NB4 (cell line): ENCODE results near the gene FXYD4.

Source experiments
- DNase-seq: peaks from one replicate; pipeline ENCODE4 v3.0.0; 2010; ENCODE audit warnings: low read depth
- H3K4me3 ChIP-seq: one replicate; pipeline ENCODE4 v1.5.1; 2011; ENCODE audit warnings: mild to moderate bottlenecking, low read depth, low read length, moderate library complexity
- MYC ChIP-seq: IDR thresholded peaks from 2 replicates; pipeline ENCODE4 v1.6.1; 2011; ENCODE audit warnings: low read depth, low read length
- POLR2A ChIP-seq: IDR thresholded peaks from 2 replicates; pipeline ENCODE4 v1.6.1; 2011; ENCODE audit warnings: mild to moderate bottlenecking; ENCODE audit not compliant: insufficient read length; ENCODE audit errors: extremely low read depth
- TF ChIP-seq, protein P1 (sequence below): IDR thresholded peaks from one replicate; pipeline ENCODE4 v1.5.1; 2012; ENCODE audit warnings: low read depth, low read length
- TF ChIP-seq, protein P2 (sequence below): IDR thresholded peaks from 2 replicates; pipeline ENCODE4 v1.6.1; 2011; ENCODE audit warnings: low read depth, low read length

FXYD4 gene

DNA sequence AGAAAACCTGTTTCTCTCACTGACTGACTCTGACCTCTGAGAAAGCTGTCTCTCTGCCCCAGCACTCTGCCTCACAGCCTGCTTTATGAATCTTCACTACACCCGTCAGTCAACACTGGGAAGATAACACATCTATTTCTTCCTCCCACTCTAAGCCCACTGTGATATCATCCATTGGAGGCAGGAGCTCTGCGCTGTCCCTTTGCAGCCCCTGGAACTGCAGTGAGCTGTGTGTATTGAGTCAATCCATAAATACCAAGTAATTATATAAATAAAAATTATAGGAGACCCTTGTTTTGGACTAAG, 17.2 kb upstream of the FXYD4 start:
- no peak for DNase-seq
- TF ChIP-seq POLR2A (no peak), MYC (no peak)
- TF ChIP-seq, protein P1, sequence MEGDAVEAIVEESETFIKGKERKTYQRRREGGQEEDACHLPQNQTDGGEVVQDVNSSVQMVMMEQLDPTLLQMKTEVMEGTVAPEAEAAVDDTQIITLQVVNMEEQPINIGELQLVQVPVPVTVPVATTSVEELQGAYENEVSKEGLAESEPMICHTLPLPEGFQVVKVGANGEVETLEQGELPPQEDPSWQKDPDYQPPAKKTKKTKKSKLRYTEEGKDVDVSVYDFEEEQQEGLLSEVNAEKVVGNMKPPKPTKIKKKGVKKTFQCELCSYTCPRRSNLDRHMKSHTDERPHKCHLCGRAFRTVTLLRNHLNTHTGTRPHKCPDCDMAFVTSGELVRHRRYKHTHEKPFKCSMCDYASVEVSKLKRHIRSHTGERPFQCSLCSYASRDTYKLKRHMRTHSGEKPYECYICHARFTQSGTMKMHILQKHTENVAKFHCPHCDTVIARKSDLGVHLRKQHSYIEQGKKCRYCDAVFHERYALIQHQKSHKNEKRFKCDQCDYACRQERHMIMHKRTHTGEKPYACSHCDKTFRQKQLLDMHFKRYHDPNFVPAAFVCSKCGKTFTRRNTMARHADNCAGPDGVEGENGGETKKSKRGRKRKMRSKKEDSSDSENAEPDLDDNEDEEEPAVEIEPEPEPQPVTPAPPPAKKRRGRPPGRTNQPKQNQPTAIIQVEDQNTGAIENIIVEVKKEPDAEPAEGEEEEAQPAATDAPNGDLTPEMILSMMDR: no peak
- no peak overlapping the region for H3K4me3 ChIP-seq

DNA sequence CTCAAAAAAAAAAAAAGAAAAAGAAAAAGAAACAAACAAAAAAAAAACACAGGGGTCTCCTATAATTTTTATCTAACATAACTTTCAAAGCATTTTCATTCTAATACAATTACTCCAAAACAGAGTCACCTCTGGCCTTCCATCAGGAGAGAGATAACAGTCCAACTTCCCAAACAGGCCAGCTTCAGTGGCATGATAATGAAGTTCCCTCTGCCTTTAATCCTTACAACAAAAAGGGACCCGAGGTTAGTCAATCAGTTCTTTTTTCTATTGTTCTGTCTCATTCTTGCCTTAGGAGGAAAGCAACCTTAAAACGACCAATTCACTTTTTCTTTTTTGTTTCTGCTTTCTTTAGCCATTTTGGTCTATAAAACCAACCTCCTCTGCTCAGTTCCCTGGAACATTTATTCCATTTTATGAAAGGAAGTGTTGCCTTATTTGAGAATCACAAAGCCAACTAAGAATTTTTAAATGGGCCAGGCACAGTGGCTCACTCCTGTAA, 16.5 kb upstream of the FXYD4 start:
- no peak for DNase-seq
- TF ChIP-seq, protein P2, sequence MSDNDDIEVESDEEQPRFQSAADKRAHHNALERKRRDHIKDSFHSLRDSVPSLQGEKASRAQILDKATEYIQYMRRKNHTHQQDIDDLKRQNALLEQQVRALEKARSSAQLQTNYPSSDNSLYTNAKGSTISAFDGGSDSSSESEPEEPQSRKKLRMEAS: no peak
- TF ChIP-seq MYC (no peak), POLR2A (no peak)
- TF ChIP-seq, protein P1: no peak
- no peak overlapping the region for H3K4me3 ChIP-seq

DNA sequence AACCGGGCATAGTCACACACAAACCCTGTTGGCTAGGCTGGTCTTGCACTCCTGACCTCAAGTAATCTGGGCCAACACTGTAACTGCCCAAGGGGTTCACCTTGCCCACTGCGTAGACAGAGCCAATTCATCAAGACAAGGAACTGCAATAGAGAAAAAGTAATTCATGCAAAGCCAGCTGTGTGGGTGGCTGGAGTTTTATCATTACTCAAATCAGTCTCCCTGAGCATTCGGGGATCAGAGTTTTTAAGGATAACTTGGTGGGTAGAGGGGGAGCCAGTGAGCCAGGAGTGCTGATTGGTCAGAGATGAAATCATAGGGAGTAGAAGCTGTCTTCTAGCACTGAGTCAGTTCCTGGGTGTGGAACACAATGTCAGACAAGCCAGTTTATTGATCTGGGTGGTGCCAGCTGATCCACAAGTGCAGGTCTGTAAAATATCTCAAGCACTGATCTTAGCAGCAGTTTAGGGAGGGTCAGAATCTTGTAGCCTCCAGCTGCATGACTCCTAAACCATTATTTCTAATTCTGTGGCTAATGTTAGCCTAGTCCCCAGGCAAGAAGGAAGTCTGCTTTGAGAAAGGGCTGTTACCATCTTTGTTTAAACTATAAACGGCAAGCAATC, 15.6 kb upstream of the FXYD4 start:
- no peak overlapping the region for H3K4me3 ChIP-seq
- TF ChIP-seq, protein P1: no peak
- peak; percentile 59 for DNase-seq

DNA sequence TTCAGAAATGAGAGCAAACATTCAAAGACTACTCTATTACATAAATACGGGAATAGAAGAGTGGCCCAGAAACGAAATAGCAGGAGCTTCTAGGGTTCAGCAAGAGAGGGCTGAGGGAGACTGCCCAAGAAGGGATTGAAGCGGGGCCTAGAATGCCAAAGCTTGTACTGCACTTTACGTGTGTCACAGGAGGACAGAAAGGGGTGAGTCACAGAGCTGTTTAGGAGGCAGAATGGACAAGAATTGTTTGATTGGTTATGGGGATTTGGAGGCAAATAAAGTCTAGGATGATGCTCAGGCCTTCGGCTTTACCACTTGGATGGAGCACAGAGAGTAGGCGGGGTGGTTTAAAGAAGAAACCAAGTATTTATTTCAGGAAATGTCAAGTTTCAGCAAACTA, 11.3 kb upstream of the FXYD4 start:
- H3K4me3 ChIP-seq: no peak overlapping the region
- no peak for TF ChIP-seq POLR2A
- TF ChIP-seq, protein P2: no peak
- TF ChIP-seq, protein P1: no peak
- no peak for TF ChIP-seq MYC
- no peak for DNase-seq

DNA sequence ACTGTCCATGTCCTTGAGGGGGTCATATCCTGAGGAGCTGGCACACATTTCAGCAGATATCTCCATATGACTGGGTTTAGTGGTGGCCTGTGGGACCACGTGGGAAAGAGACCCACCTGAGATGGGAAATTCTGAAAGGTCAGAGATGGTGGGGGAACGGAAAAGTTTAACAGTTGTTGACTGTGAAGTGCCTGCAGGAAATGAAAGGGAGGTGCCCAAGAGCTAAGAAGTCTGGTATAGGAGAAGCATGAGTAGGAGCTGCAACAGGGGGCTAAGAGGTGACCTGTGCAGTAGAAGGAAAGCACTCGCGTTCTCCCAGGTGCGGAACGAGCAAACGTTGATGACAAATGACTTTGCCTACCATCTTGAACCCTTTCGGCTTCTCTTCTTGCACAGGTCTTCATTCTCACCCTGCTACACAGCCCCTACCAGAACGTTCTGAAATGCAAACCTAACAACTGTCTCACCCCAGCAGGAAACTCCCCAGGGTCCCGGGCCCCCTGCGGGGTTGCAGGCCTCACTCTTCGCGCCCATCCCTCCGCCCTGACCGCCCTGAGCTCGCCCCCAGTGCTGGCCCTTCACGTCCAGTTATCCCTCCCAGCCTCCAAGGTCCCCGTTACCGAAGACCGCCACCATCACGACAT, 9.8 kb upstream of the FXYD4 start:
- peak overlapping the region; percentile 68 for H3K4me3 ChIP-seq
- TF ChIP-seq, protein P2: no peak
- no peak for TF ChIP-seq MYC
- TF ChIP-seq POLR2A: no peak
- TF ChIP-seq, protein P1: no peak
- DNase-seq: peak; percentile 11

DNA sequence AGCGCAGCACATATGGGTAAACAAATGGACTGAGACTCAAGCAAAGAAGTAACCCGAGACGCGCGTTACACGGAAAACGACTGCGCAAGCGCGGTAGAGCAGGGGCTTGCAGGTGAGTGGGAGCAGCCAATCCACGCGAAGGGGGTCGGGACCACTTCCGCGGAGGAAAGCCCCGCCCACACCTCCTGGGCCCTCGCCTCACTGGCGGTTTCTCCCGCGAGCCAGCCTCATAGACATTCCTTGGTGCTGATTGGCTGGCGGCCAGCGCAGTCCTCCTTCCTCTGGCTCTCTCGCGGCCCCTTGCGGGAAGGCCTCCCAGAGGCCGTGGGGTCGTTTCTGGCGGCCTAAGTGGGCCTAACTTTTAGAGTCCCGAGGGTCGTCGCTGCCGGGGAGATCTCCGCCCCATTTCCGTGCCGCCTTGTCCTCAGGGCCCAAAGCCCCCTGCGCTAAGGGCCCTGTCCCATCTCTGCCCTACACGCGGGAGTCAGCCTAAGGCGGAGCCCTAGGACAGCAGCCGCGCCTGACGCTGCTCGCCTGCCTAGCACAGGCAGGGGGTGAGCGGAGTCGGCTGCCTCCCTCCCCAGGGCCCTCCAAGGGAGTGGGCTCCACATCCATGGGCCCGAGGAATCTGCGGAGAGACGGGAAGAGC, 9.1 kb upstream of the FXYD4 start:
- peak; percentile 93 for DNase-seq
- TF ChIP-seq, protein P2: no peak
- TF ChIP-seq, protein P1: peak; percentile 33
- TF ChIP-seq POLR2A: no peak
- peak overlapping the region; percentile 68 for H3K4me3 ChIP-seq
